Putamen (tissue), 1 donor: ENCODE data around the gene GNG8.
A peak's percentile ranks its signal among the peaks of the same experiment; 100 is the strongest.

ENCODE experiments used
- DNase-seq: peaks from one replicate; pipeline ENCODE4 v3.0.0-alpha.2; 2016; ENCODE audit warnings: low spot score

The GNG8 gene

GRCh38 chr19:46618670-46619231 lies 17.3 kb downstream of the GNG8 start:
- no peak for DNase-seq

- no peak for DNase-seq
These were observed 18.4 kb downstream of the GNG8 start for GRCh38 chr19:46617601-46618000.

GRCh38 chr19:46616631-46617322 lies 19.2 kb downstream of the GNG8 start:
- no peak for DNase-seq

- no peak for DNase-seq
These were observed 20.0 kb downstream of the GNG8 start for GRCh38 chr19:46615966-46616365.

- DNase-seq: peak; percentile 86
These were observed 21.8 kb downstream of the GNG8 start for GRCh38 chr19:46614114-46614722.

- no peak for DNase-seq
These were observed 22.5 kb downstream of the GNG8 start for GRCh38 chr19:46613525-46613924.

GRCh38 chr19:46611776-46612175 lies 24.2 kb downstream of the GNG8 start:
- no peak for DNase-seq

GRCh38 chr19:46610851-46611770 lies 24.9 kb downstream of the GNG8 start:
- DNase-seq: no peak

GRCh38 chr19:46610413-46610775 lies 25.6 kb downstream of the GNG8 start:
- DNase-seq: no peak

GRCh38 chr19:46609511-46610412 lies 26.2 kb downstream of the GNG8 start:
- no peak for DNase-seq

- no peak for DNase-seq
These were observed 27.2 kb downstream of the GNG8 start for GRCh38 chr19:46608581-46609345.

GRCh38 chr19:46608178-46608577 lies 27.8 kb downstream of the GNG8 start:
- no peak for DNase-seq

- DNase-seq: no peak
These were observed 28.6 kb downstream of the GNG8 start for GRCh38 chr19:46607448-46607841.

GRCh38 chr19:46606681-46607447 lies 29.1 kb downstream of the GNG8 start:
- no peak for DNase-seq

GRCh38 chr19:46606019-46606418 lies 30.0 kb downstream of the GNG8 start:
- DNase-seq: no peak

GRCh38 chr19:46605356-46605821 lies 30.6 kb downstream of the GNG8 start:
- no peak for DNase-seq

- DNase-seq: no peak
These were observed 31.1 kb downstream of the GNG8 start for GRCh38 chr19:46604781-46605355.

GRCh38 chr19:46603752-46604231 lies 32.2 kb downstream of the GNG8 start:
- DNase-seq: no peak

GRCh38 chr19:46603195-46603637 lies 32.8 kb downstream of the GNG8 start:
- no peak for DNase-seq
